Neural cell (in vitro differentiated cells): ENCODE data around the gene LSM3. TPM values are rescaled to one million over a fixed set of nuclear protein-coding genes. Genes with fewer than 3 reads are reported as not detected.

Experiments used
- H2AFZ ChIP-seq: fragments of 200-600, 300-800 bp; sonication (generic), shearing (Covaris generic); 2 replicates; pipeline ENCODE4 v1.6.0; 2014; ENCODE audit warnings: low read depth, mild to moderate bottlenecking, antibody characterized with exemption, low read length, moderate library complexity
- H3F3A ChIP-seq: fragments of 200-600 bp; shearing (Covaris generic); 2 replicates; pipeline ENCODE4 v1.6.1; 2016; ENCODE audit warnings: mild to moderate bottlenecking, moderate library complexity, mixed read lengths, antibody characterized with exemption, low read length; ENCODE audit not compliant: insufficient read depth, poor library complexity, severe bottlenecking
- H3K27ac ChIP-seq: fragments of 200-600, 300-800 bp; sonication (generic), shearing (Covaris generic); 2 replicates; pipeline ENCODE4 v1.5.1; 2014; ENCODE audit warnings: mild to moderate bottlenecking, low read length, moderate library complexity
- H3K27me3 ChIP-seq: fragments of 300-800, 200-600 bp; sonication (generic), shearing (Covaris generic); 2 replicates; pipeline ENCODE4 v1.6.0; 2014; ENCODE audit warnings: mild to moderate bottlenecking, low read depth, low read length, moderate library complexity; ENCODE audit not compliant: insufficient read depth
- H3K36me3 ChIP-seq: fragments of 300-800, 200-600 bp; sonication (generic), shearing (Covaris generic); 2 replicates; pipeline ENCODE4 v1.5.1; 2014; ENCODE audit warnings: mild to moderate bottlenecking, antibody characterized with exemption, low read length, moderate library complexity; ENCODE audit not compliant: insufficient read depth
- H3K4me2 ChIP-seq: fragments of 300-800, 200-600 bp; sonication (generic), shearing (Covaris generic); 2 replicates; pipeline ENCODE4 v1.6.0; 2014; ENCODE audit warnings: mild to moderate bottlenecking, low read length
- H3K4me3 ChIP-seq: fragments of 300-800, 200-600 bp; sonication (generic), shearing (Covaris generic); 2 replicates; pipeline ENCODE4 v1.5.1; 2014; ENCODE audit warnings: mild to moderate bottlenecking, low read length, moderate library complexity
- H3K79me2 ChIP-seq: fragments of 200-600 bp; shearing (Covaris generic); replicated peaks from 2 replicates; pipeline ENCODE4 v1.6.0; 2014; ENCODE audit warnings: mild to moderate bottlenecking, low read length, moderate library complexity; ENCODE audit not compliant: insufficient read depth
- H3K9ac ChIP-seq: fragments of 300-800, 200-600 bp; sonication (generic), shearing (Covaris generic); 2 replicates; pipeline ENCODE4 v1.6.1; 2016; ENCODE audit warnings: mild to moderate bottlenecking, low read length, mixed read lengths
- H3K9me2 ChIP-seq: fragments of 200-600 bp; shearing (Covaris generic); 2 replicates; pipeline ENCODE4 v1.6.1; 2016; ENCODE audit warnings: mild to moderate bottlenecking, low read length, mixed read lengths; ENCODE audit not compliant: insufficient read depth
- H3K9me3 ChIP-seq: fragments of 200-600, 300-800 bp; sonication (generic), shearing (Covaris generic); 2 replicates; pipeline ENCODE4 v1.6.1; 2016; ENCODE audit warnings: mild to moderate bottlenecking, mixed run types, low read length, moderate library complexity, mixed read lengths
- H4K20me1 ChIP-seq: fragments of 200-600 bp; shearing (Covaris generic); 2 replicates; pipeline ENCODE4 v1.6.1; 2016; ENCODE audit warnings: mild to moderate bottlenecking, mixed run types; ENCODE audit not compliant: insufficient read depth
- EP300 ChIP-seq: fragments of 450-650 bp; conservative IDR thresholded peaks from 2 replicates; pipeline ENCODE4 v1.6.1; 2014; ENCODE audit warnings: antibody characterized with exemption, mild to moderate bottlenecking, moderate library complexity; ENCODE audit not compliant: poor library complexity, severe bottlenecking
- EZH2 ChIP-seq: fragments of 200-600, 300-800 bp; shearing (Covaris generic), sonication (generic); IDR thresholded peaks from 2 replicates; pipeline ENCODE4 v1.6.1; 2014; ENCODE audit warnings: antibody characterized with exemption, low read length, borderline replicate concordance, mild to moderate bottlenecking; ENCODE audit not compliant: insufficient read depth, poor library complexity, severe bottlenecking
- MXI1 ChIP-seq: fragments of 450-650 bp; conservative IDR thresholded peaks from 2 replicates; pipeline ENCODE4 v1.6.1; 2014; ENCODE audit warnings: antibody characterized with exemption, mild to moderate bottlenecking; ENCODE audit not compliant: poor library complexity, severe bottlenecking
- POLR2AphosphoS5 ChIP-seq: IDR thresholded peaks from 2 replicates; pipeline ENCODE4 v1.6.1; 2012
- REST ChIP-seq: IDR thresholded peaks from 2 replicates; pipeline ENCODE4 v1.6.1; 2012; ENCODE audit warnings: borderline replicate concordance
- SMC3 ChIP-seq: fragments of 450-650 bp; conservative IDR thresholded peaks from 2 replicates; pipeline ENCODE4 v1.6.1; 2014; ENCODE audit warnings: antibody characterized with exemption, mild to moderate bottlenecking, moderate library complexity; ENCODE audit not compliant: poor library complexity
- TAF1 ChIP-seq: IDR thresholded peaks from 2 replicates; pipeline ENCODE4 v1.6.1; 2012; ENCODE audit warnings: low read depth
- polyA plus RNA-seq: library from polyadenylated mRNA; depleted of rRNA; stranded (reverse); fragments of >200 nt; gene quantifications from 2 replicates; pipeline ENCODE4 v1.2.3, GENCODE V29; 2014
- TF ChIP-seq, protein P1 (sequence below): fragments of 450-650 bp; IDR thresholded peaks from 2 replicates; pipeline ENCODE4 v1.5.1; 2014; ENCODE audit warnings: antibody characterized with exemption, mild to moderate bottlenecking, moderate library complexity; ENCODE audit not compliant: poor library complexity, severe bottlenecking

The LSM3 gene
- polyA plus RNA-seq, 1 donor from 2014 or later, result 29.6 TPM

DNA sequence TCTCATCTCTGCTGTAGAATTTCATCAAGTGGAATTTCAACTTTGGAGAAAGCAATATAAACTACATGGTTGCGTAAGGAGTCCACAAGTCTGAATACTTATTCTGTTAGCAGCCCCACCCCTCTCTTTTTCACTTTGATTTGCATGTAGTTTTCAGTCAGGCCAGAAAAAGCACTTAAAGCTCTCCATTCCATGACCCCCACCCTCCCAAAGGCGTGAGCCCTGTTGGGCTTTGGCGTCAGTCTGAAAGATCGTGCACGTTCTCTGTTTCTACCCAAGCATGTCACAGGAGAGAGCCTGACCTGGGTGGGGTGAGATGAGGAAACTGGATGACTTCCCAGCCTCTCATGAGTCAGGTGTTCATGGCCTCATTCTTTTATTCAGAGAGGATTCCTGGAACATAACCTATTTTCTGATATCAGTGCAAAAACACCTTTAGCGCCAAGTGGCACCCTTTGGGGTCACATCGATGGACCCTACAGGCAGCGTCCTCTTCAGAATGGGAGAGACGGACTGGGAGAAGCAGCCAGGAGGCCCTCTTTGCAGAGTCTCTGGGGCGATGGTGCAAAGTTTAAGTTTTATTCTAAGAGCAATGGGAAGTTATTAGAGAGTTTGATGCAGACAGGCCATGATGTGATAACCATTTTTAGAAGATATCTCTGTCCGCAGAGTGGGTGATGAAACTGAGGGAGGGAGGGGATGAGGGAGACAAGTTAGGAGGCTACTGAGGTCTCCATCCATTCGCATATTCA, 55.8 kb downstream of the LSM3 start:
- no peaks in the 10 kb centered on the region for H3K79me2 ChIP-seq

GRCh38 chr3:14235003-14235911, 56.6 kb downstream of the LSM3 start:
- H3K9me2 ChIP-seq, result no peaks in the 10 kb centered on the region
- no peaks in the 10 kb centered on the region for H3K9me3 ChIP-seq
- H3K4me3 ChIP-seq, result no peak overlapping the region
- H3K36me3 ChIP-seq, result no peaks in the 10 kb centered on the region
- no peak overlapping the region for H3K4me2 ChIP-seq
- H3F3A ChIP-seq, result no peaks in the 10 kb centered on the region
- TF ChIP-seq MXI1, result no peak
- no peak for TF ChIP-seq SMC3
- TF ChIP-seq EP300, result no peak
- no peak for TF ChIP-seq EZH2
- H3K9ac ChIP-seq, result no peak overlapping the region
- no peaks in the 10 kb centered on the region for H3K27me3 ChIP-seq
- no peaks in the 10 kb centered on the region for H3K79me2 ChIP-seq
- H4K20me1 ChIP-seq, result no peaks in the 10 kb centered on the region
- no peak overlapping the region for H2AFZ ChIP-seq
- no peak overlapping the region for H3K27ac ChIP-seq

More for the DNA sequence above, 55.8 kb downstream of the LSM3 start:
- no peak for TF ChIP-seq TAF1
- no peak for TF ChIP-seq REST
- TF ChIP-seq, protein P1, sequence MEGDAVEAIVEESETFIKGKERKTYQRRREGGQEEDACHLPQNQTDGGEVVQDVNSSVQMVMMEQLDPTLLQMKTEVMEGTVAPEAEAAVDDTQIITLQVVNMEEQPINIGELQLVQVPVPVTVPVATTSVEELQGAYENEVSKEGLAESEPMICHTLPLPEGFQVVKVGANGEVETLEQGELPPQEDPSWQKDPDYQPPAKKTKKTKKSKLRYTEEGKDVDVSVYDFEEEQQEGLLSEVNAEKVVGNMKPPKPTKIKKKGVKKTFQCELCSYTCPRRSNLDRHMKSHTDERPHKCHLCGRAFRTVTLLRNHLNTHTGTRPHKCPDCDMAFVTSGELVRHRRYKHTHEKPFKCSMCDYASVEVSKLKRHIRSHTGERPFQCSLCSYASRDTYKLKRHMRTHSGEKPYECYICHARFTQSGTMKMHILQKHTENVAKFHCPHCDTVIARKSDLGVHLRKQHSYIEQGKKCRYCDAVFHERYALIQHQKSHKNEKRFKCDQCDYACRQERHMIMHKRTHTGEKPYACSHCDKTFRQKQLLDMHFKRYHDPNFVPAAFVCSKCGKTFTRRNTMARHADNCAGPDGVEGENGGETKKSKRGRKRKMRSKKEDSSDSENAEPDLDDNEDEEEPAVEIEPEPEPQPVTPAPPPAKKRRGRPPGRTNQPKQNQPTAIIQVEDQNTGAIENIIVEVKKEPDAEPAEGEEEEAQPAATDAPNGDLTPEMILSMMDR, result no peak
- TF ChIP-seq POLR2AphosphoS5, result no peak
- Histone ChIP-seq H3F3A (no peaks in the 10 kb centered on the region), H4K20me1 (no peaks in the 10 kb centered on the region), H3K9me2 (no peaks in the 10 kb centered on the region), H3K36me3 (no peaks in the 10 kb centered on the region), H3K4me2 (no peak overlapping the region), H2AFZ (no peak overlapping the region), H3K4me3 (no peak overlapping the region), H3K9me3 (no peaks in the 10 kb centered on the region), H3K9ac (no peak overlapping the region), H3K27ac (no peak overlapping the region), H3K27me3 (no peaks in the 10 kb centered on the region)
